K562 (cell line): Measurements from ENCODE around the gene CNTN5. TPM values are rescaled to one million over a fixed set of nuclear protein-coding genes. Genes with fewer than 3 reads are reported as not detected.

Experiments
- ATAC-seq: fragments of 200-7000 bp; cut with Tn5 transposase; 3 replicates; pipeline ENCODE4 v1.9.1; 2020; ENCODE audit warnings: moderate library complexity
- BruUV-seq: library from RNA; stranded (reverse); fragments of 400-500 nt; replicated peaks from 2 replicates; lab custom pipeline; 2021; lab: Mats Ljungman, UMichigan
- CTCF ChIA-PET: fragments of 300-600 bp; formaldehyde crosslinking; extraction: SDS; loops from one replicate; lab custom pipeline; 2021; ENCODE audit warnings: low intra/inter-chr PET ratio; lab: Yijun Ruan, JAX
- POLR2A ChIA-PET: fragments of 300-600, 350-650 bp; sonication (Branson Sonifier 250); formaldehyde crosslinking; extraction: SDS; loops from one replicate; lab custom pipeline; 2021; ENCODE audit warnings: antibody characterized with exemption, inconsistent platforms; lab: Yijun Ruan, JAX
- DNase-seq, 4 experiments: peaks; one replicate each; pipeline versions ENCODE4 v3.0.0 to v3.0.0-alpha.2; 2011 to 2018; ENCODE audit warnings: low spot score in 3 of 4, mixed read lengths in 3 of 4; ENCODE audit errors: extremely low read depth in 1 of 4
- FAIRE-seq: peaks from 2 replicates; lab custom pipeline; 2011; peaks lifted over from hg19 to GRCh38; lab: Jason Lieb, UNC
- H2AFZ ChIP-seq: 2 replicates; pipeline ENCODE4 v1.6.0; 2011; ENCODE audit warnings: low read depth, low read length, control low read depth, inconsistent platforms
- H3K27ac ChIP-seq: fragments of 200-600 bp; 3 replicates; pipeline ENCODE4 v1.8.0; 2011; ENCODE audit warnings: low read depth, mild to moderate bottlenecking, control low read depth, inconsistent platforms, low read length, moderate library complexity, mixed read lengths; ENCODE audit errors: extremely low read depth
- H3K27me3 ChIP-seq, 2 experiments: fragments of 300-600 bp in 1 of 2; 2 replicates in 1 of 2; 3 replicates in 1 of 2; pipeline versions ENCODE4 v1.6.0 to v1.8.0; 2011; ENCODE audit warnings: inconsistent platforms in 2 of 2, low read length in 2 of 2, mild to moderate bottlenecking in 1 of 2, mixed read lengths in 1 of 2, moderate library complexity in 1 of 2; ENCODE audit not compliant: control insufficient read depth in 2 of 2, insufficient read depth in 2 of 2
- H3K36me3 ChIP-seq: fragments of 300-600 bp; 3 replicates; pipeline ENCODE4 v1.8.0; 2011; ENCODE audit warnings: mild to moderate bottlenecking, low read length, inconsistent platforms; ENCODE audit not compliant: control insufficient read depth, insufficient read depth
- H3K4me1 ChIP-seq, 2 experiments: fragments of 200-600 bp in 1 of 2; replicated peaks in 1 of 2; 2 replicates in 1 of 2; 3 replicates in 1 of 2; pipeline versions ENCODE4 v1.5.1 to v1.8.0; 2011; ENCODE audit warnings: inconsistent platforms in 2 of 2, low read length in 2 of 2, mild to moderate bottlenecking in 1 of 2, mixed read lengths in 1 of 2, moderate library complexity in 1 of 2; ENCODE audit not compliant: control insufficient read depth in 2 of 2, insufficient read depth in 2 of 2
- H3K4me2 ChIP-seq: 2 replicates; pipeline ENCODE4 v1.6.1; 2011; ENCODE audit warnings: low read length, control low read depth, inconsistent platforms, mixed read lengths; ENCODE audit not compliant: insufficient read depth
- H3K4me3 ChIP-seq: fragments of 200-600 bp; sonication (generic), shearing (Covaris generic); 2 replicates; pipeline ENCODE4 v1.5.1; 2016; ENCODE audit warnings: control low read depth, inconsistent platforms
- H3K79me2 ChIP-seq: fragments of 200-600 bp; 3 replicates; pipeline ENCODE4 v1.8.0; 2011; ENCODE audit warnings: low read length, inconsistent platforms; ENCODE audit not compliant: control insufficient read depth, insufficient read depth
- H3K9ac ChIP-seq, 2 experiments: 2 replicates each; pipeline versions ENCODE4 v1.6.0 to v1.6.1; 2011; ENCODE audit warnings: low read depth in 2 of 2, low read length in 2 of 2, control low read depth in 1 of 2, inconsistent platforms in 1 of 2, mild to moderate bottlenecking in 1 of 2, mixed read lengths in 1 of 2; ENCODE audit not compliant: insufficient read depth in 1 of 2
- H3K9me1 ChIP-seq: one replicate; pipeline ENCODE4 v1.6.0; 2011; ENCODE audit warnings: inconsistent platforms, mild to moderate bottlenecking, low read length, moderate library complexity; ENCODE audit not compliant: control insufficient read depth, insufficient read depth
- H3K9me3 ChIP-seq: replicated peaks from 2 replicates; pipeline ENCODE4 v1.5.1; 2011; ENCODE audit warnings: low read depth, low read length, inconsistent platforms; ENCODE audit not compliant: control insufficient read depth, insufficient read depth
- H4K20me1 ChIP-seq: replicated peaks from 2 replicates; pipeline ENCODE4 v1.6.1; 2011; ENCODE audit warnings: low read length, inconsistent platforms, mixed read lengths; ENCODE audit not compliant: control insufficient read depth, insufficient read depth
- CBFA2T3 ChIP-seq: fragments of 450-650 bp; IDR thresholded peaks from 2 replicates; pipeline ENCODE4 v1.6.1; 2017
- CCNT2 ChIP-seq: IDR thresholded peaks from 2 replicates; pipeline ENCODE4 v1.6.1; 2011; ENCODE audit warnings: borderline replicate concordance, low read depth, mild to moderate bottlenecking, moderate library complexity, mixed read lengths, low read length; ENCODE audit not compliant: insufficient read length; ENCODE audit errors: extremely low read depth
- CEBPG ChIP-seq, 3 experiments: fragments of 200-800 bp in 1 of 3; sonication (Bioruptor generic) in 1 of 3; sonication (generic) in 1 of 3; formaldehyde crosslinking in 1 of 3; IDR thresholded peaks in 2 of 3; conservative IDR thresholded peaks in 1 of 3; 2 replicates each; pipeline versions ENCODE4 v1.6.1 to v1.8.0; 2016 to 2022; ENCODE audit warnings: missing compliant biosample characterization in 2 of 3, missing genetic modification characterization in 2 of 3, mild to moderate bottlenecking in 1 of 3, missing genetic modification reagents in 1 of 3
- ELF4 ChIP-seq: fragments of 450-650 bp; formaldehyde crosslinking; IDR thresholded peaks from 2 replicates; pipeline ENCODE4 v1.4.0; 2022; ENCODE audit warnings: missing genetic modification characterization
- EWSR1 ChIP-seq: fragments of 450-650 bp; IDR thresholded peaks from 2 replicates; pipeline ENCODE4 v1.6.1; 2018; ENCODE audit warnings: borderline replicate concordance, mild to moderate bottlenecking, low read depth, moderate library complexity; ENCODE audit not compliant: partially characterized antibody
- KLF13 ChIP-seq: fragments of 450-650 bp; IDR thresholded peaks from 2 replicates; pipeline ENCODE4 v1.6.1; 2016; ENCODE audit warnings: missing genetic modification characterization, low read depth, mild to moderate bottlenecking, missing compliant biosample characterization, moderate library complexity, borderline replicate concordance
- MBD1 ChIP-seq: fragments of 250-450 bp; sonication (Bioruptor Pico); IDR thresholded peaks from 2 replicates; pipeline ENCODE4 v1.8.0; 2022; ENCODE audit warnings: inconsistent platforms
- NCOA1 ChIP-seq: fragments of 450-650 bp; IDR thresholded peaks from 2 replicates; pipeline ENCODE4 v1.6.1; 2016; ENCODE audit warnings: low read depth
- NONO ChIP-seq, 2 experiments: fragments of 200-400 bp in 1 of 2; fragments of 450-650 bp in 1 of 2; formaldehyde crosslinking in 1 of 2; IDR thresholded peaks; 2 replicates each; pipeline ENCODE4 v1.6.1; 2017; ENCODE audit warnings: low read depth in 2 of 2, mild to moderate bottlenecking in 2 of 2, moderate library complexity in 2 of 2, low read length in 1 of 2
- SMAD1 ChIP-seq: fragments of 150-350 bp; IDR thresholded peaks from 2 replicates; pipeline ENCODE4 v1.6.1; 2014; ENCODE audit warnings: low read length, low read depth; ENCODE audit not compliant: partially characterized antibody
- SMARCA5 ChIP-seq: fragments of 450-650 bp; IDR thresholded peaks from 2 replicates; pipeline ENCODE4 v1.6.1; 2016
- SMARCE1 ChIP-seq: fragments of 450-650 bp; IDR thresholded peaks from 2 replicates; pipeline ENCODE4 v1.7.1; 2016; ENCODE audit warnings: mild to moderate bottlenecking
- ZNF184 ChIP-seq: sonication (generic); formaldehyde crosslinking; IDR thresholded peaks from 2 replicates; pipeline ENCODE4 v1.5.0; 2020; ENCODE audit warnings: missing genetic modification reagents
- ZNF282 ChIP-seq: sonication (generic); formaldehyde crosslinking; IDR thresholded peaks from 2 replicates; pipeline ENCODE4 v1.8.1; 2023; ENCODE audit warnings: missing genetic modification reagents
- ZNF395 ChIP-seq: fragments of 200-800 bp; sonication (Bioruptor generic); IDR thresholded peaks from 2 replicates; pipeline ENCODE4 v1.6.1; 2017; ENCODE audit warnings: missing genetic modification characterization, missing compliant biosample characterization
- ZNF507 ChIP-seq: conservative IDR thresholded peaks from 2 replicates; pipeline ENCODE4 v1.6.1; 2017; ENCODE audit warnings: missing genetic modification characterization, missing compliant biosample characterization
- WGBS: fragments of 100-300 bp; shearing (Covaris generic); methylation state at CpG from one replicate; pipeline ENCODE4 v1.1.6; 2016; ENCODE audit warnings: low coverage, mixed read lengths; ENCODE audit not compliant: insufficient coverage; ENCODE audit errors: missing lambda C conversion rate; 5-methylcytosine and 5-hydroxymethylcytosine counted together
- in situ Hi-C: fragments of 300-500 bp; cut with MboI; formaldehyde crosslinking; loops from 4 replicates; pipeline ENCODE4 v1.15.0; 2018; ENCODE audit warnings: inconsistent platforms, mixed read lengths
- intact Hi-C: fragments of 100-400 bp; cut with micrococcal nuclease; formaldehyde crosslinking; loops from 2 replicates; pipeline ENCODE4 v1.14.2; 2022
- polyA plus RNA-seq, 8 experiments: library from polyadenylated mRNA; depleted of rRNA in 4 of 8; stranded (reverse) in 5 of 8; unstranded in 3 of 8; fragments of >200 nt; fragmentation: Nextera tagmentation in 2 of 8; fragmentation: Illumina TruSeq in 1 of 8; extraction: Ambion mirVana in 2 of 8; extraction: Trizol in 1 of 8; gene quantifications; 2 replicates each; pipeline versions ENCODE4 v1.2.1 to v1.2.3, GENCODE V29; 2011 to 2014; ENCODE audit warnings: inconsistent platforms in 1 of 8, missing spikeins in 1 of 8
- total RNA-seq, 7 experiments: library from RNA; depleted of rRNA in 6 of 7; stranded (reverse); fragments of >200 nt in 6 of 7; fragmentation: Illumina TruSeq in 2 of 7; extraction: Trizol in 2 of 7; gene quantifications; 2 replicates each; pipeline versions ENCODE4 v1.2.1 to v1.2.3, GENCODE V29; 2011 to 2021; ENCODE audit warnings: low replicate concordance in 1 of 7

CNTN5 gene
- total and polyA plus RNA-seq, 9 of the 15 experiments (the other 6 are each of a cell fraction or from before 2014, with no cell fraction given), result 0.03 TPM; not detected in 8

GRCh38 chr11:99670067-99670676, 649.4 kb downstream of the CNTN5 start:
- Histone ChIP-seq H3K27me3 (no peaks in the 10 kb centered on the region), H3K9ac (no peak overlapping the region), H3K79me2 (no peaks in the 10 kb centered on the region), H3K9me1 (no peaks in the 10 kb centered on the region)
- TF ChIP-seq NONO (IDR thresholded peaks at IDR 0.05; ENCODE audit: low read depth in 2 of 2, low read length in 1 of 2), result no peak
- no peak for TF ChIP-seq ZNF184 (CRISPR knock-in tag)
- TF ChIP-seq CEBPG (CRISPR knock-in tag; IDR thresholded peaks at IDR 0.05), result no peak
- no peak for TF ChIP-seq CEBPG (tag; conservative IDR thresholded peaks at IDR 0.05 in 1 of 2, IDR thresholded peaks at IDR 0.05 in 1 of 2)
- no peak for TF ChIP-seq ZNF395 (CRISPR knock-in tag)
- no peak for TF ChIP-seq ZNF282 (CRISPR knock-in tag)
- no peak for TF ChIP-seq SMARCA5
- no peak for TF ChIP-seq SMARCE1
- TF ChIP-seq SMAD1, result no peak
- TF ChIP-seq NCOA1, result no peak
- TF ChIP-seq EWSR1, result no peak
- TF ChIP-seq ZNF507, result no peak
- no peak for TF ChIP-seq MBD1 (CRISPR knock-in tag)
- no peak for TF ChIP-seq CBFA2T3
- no peak for TF ChIP-seq ELF4 (CRISPR knock-in tag)
- no peak for TF ChIP-seq CCNT2
- no peak for TF ChIP-seq KLF13 (tag)
- TF ChIP-seq, all 486 proteins: peak for 0
- ChIA-PET CTCF (no interaction called here), POLR2A (no interaction called here)
- no peak for ATAC-seq
- no TSS peak for BruUV-seq
- DNase-seq, result no peak
- Histone ChIP-seq H3K27ac (no peak overlapping the region), H3K36me3 (no peaks in the 10 kb centered on the region), H3K4me2 (no peak overlapping the region), H4K20me1 (no peaks in the 10 kb centered on the region), H3K4me1 (no peaks in the 10 kb centered on the region), H2AFZ (no peak overlapping the region), H3K9me3 (no peaks in the 10 kb centered on the region), H3K4me3 (no peak overlapping the region)
- 0% methylated on average over 2 of the region's 2 CpGs for WGBS
- FAIRE-seq, result no peak
- in situ Hi-C loops, result no loop called here
- intact Hi-C loops, result no loop called here
